IPS DF 4.7 (cell line): ENCODE results near the gene CYB561A3.

Experiments used
- DNase-seq: peaks from one replicate; pipeline ENCODE4 v3.0.0-alpha.2; 2013; ENCODE audit warnings: low spot score; ENCODE audit errors: extremely low read depth

CYB561A3 gene

DNA sequence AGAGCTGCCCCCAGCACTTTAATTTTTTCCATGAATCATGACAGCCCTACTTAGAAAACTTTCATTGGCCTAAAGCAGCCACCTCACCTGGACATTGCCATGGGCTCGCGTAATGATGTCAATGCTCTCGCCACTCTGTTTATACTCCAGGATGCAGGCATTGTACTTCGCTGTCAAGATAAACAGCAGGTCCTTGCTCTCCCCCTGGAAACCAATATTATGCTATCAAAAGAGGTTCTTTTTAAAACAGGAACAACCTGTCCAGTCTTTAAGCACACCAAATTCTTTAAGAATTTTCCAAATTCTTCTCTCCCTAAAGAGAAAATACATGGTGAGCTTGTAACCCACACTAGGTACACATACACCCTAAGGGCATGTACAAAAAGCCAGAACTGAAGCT lies 31.8 kb downstream of the CYB561A3 start:
- no peak for DNase-seq

DNA sequence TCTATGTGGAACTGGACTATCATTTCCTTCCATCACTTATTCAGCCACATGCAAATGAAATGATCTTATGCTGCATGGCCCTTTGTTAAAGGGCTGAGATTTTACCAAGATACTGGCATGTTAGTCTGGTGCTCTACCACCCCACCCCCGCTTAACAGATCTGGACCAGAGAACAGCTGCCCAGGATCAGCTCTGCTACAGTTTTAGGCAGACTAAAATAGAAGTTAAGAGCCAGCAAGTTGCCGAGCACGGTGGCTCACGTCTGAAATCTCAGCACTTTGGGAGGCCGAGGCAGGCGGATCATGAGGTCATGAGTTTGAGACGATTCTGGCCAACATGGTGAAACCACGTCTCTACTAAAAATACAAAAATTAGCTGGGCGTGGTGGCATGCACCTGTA lies 33.3 kb downstream of the CYB561A3 start:
- no peak for DNase-seq

DNA sequence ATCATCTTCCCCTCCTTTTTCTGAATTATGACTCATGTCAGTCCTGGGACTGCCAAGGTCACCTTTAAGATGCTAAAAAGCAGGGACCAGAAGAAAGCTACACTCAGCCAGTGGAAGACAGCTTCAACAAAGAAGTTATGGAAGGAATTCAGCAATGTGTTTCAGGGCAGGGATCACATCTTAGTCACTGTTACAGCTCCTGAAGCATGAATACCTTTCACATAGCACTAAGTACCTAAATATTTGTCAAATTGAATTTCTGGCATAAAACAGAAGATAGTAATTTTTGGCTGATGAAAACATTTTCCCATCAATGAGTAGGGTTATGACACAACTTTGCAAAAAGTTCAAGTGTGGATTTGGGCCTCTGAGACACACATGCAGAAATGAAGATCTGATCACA lies 34.0 kb downstream of the CYB561A3 start:
- no peak for DNase-seq

DNA sequence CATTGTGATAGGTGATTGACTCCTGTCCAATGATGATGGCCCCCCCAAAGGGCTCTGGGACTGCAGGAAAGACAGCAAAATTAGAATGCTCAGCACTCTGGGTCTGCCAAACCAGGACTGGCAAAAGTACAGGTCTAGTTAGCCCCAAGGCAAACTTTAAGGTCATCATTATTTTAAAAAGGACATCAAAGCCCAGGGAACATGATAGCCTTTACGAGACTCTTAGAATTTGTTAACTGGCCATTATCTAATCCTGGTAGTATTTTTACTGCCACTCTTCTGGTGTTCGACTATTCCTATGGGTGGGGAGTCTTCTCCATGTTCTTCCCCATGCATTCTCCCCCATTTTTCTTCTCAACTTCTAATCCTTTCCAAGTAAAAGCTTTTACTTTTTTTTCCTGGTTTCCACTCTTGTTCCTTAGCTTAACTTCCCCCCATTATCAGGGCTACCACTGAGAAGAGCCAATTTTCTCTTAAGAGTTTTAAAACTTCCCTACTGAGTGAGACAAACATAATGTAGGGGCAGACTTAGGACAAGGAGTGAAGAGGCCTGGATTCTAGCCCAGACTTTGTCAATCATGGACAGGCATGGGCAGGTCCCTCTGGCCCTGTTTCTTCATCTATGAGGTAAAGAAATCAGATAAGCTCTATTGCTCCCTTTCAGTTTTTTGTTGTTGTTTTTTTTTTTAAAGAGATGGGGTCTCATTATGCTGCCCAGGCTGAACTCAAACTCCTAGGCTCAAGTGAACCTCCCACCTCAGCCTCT lies 35.9 kb downstream of the CYB561A3 start:
- DNase-seq, result no peak

DNA sequence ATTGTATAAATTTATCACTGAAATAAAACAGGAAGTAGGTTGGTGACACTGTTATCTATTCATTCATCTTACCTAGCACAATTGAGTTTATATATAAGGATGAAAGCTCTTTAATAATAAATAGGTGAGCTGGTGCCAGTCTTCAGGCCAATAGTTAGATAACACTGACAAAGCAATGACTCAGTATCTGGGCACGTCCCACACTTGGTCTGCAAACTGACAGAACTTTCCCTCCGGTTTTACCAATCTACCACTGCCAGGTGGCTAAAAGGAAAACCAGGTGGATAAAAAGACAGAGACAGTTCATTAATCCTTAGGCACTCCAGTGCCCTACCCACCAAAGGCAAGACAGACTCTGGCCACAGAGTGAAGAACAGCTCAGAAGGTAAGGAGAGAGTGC lies 46.4 kb downstream of the CYB561A3 start:
- DNase-seq, result no peak

DNA sequence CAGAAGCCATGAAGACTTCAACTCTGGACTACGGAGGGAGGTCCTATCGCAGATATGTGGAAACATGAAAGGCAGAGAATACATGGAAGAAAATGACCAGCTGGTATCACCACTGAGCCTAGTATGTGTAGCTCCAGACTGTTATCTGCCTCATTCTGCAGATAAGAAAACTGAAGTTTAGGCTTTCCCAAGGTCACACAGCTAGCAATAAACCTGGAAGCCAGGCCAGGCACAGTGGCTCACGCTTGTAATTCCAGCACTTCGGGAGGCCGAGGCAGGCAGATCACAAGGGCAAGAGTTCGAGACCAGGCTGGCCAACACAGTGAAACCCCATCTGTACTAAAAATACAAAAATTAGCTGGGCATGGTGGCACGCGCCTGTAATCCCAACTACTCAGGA lies 50.9 kb downstream of the CYB561A3 start:
- DNase-seq, result no peak

DNA sequence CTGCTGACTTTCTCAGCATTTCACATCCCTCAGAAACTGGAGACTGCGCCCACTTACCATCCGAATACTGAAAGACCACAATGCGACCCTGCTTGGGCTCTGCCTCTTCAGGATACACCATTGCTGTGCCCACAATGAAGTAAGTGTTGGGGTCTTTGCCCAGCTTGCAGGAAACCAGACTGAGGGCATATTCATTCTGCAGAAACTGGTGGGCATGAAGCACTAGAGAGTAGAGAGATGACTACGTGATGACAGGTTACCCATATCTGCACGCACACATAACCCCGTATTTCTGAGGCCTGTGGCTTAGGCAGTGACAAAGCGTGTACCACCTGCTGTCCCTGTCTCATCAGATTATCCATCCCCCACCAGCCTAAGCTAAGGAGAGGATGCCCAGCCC lies 51.9 kb downstream of the CYB561A3 start:
- no peak for DNase-seq

DNA sequence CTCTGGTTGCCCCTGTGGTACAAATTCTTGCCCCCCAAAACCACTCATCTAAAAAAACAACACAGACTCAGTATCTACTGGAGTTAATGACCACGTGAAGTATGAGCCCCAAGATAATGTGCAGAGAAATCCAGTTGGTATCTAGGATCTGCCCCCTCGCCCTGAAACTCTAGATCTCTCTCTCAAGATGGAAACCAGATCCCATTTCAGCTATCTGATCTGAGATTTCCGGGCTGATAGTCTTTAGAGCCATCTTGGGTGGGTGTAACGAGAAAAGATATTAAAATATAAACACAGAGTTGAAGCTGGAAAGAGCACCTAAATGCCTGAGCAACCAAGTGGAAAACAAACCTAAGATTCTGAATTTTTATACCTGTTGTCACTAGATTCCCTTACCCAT lies 52.5 kb downstream of the CYB561A3 start:
- no peak for DNase-seq

DNA sequence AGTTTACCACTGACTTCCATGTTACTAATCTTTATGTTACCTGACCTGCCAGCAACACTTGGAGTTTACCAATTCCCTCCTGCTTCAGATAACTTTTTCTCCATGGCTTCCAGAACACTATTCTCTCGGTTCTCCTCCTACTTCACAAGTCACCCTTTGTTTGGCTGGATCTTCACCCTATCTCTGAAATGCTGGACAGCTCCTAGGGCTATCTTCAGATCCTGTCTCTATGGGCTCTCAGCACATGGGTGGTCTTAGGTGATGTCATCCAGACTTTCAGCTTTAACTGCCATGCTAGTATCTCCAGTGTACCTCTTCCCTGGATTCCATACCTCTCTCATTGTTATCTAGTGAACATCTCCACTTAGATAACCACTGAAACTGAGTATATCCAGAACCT lies 54.3 kb downstream of the CYB561A3 start:
- no peak for DNase-seq

DNA sequence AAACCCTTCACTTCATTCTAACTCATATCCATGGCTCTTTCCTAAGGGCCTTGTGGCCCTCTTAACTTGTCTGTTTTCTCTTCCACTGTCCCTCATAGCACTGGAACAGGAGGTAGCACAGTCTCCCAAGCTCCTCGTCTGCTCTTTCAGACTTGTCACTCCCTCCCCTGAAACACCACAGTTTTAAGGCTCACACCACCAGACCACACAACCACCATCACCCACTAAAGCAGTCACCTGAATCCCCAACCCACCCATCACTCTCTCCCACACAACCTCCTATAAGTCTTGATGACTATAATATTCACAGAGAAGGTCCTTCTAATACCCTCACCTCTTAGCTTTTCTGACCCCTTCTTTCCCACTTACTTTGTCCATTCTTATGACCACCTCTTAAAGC lies 55.5 kb downstream of the CYB561A3 start:
- no peak for DNase-seq

DNA sequence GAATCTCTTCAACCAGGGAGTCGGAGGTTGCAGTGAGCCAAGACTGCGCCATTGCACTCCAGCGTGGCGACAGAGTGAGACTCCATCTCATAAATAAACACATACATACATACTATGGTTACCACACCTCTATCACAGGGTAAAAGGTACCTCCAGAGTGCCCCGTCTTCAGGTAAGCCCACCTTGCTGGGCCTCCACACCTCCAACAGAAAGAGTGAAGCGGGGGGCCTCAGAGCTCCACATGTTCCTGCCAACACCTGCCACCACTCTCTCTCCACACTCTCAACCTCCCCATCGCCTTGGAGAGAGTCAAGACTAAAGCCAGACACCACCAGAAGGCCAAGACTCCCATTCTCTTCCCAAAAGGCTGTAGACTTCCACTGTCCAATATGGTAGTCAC lies 56.3 kb downstream of the CYB561A3 start:
- no peak for DNase-seq

DNA sequence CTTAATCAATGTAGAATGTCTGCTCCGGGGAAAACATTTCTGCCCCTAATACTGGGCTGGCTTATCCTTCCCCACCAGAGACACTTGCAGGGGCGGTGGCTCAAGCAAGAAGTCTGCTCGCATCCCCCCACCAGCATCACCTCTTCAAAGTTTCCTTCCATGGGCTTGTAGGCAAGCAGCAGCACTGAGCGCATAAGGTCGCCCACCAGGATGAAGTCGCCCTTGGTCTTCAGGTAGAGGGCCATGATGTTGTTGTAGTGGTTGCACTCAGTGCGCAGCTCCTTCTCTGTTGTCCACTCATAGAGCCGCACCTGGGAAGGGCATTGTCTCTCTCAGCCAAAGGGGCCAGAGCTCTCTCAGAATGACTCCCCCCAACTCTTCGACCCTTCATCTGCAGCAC lies 58.0 kb downstream of the CYB561A3 start:
- DNase-seq, result no peak

DNA sequence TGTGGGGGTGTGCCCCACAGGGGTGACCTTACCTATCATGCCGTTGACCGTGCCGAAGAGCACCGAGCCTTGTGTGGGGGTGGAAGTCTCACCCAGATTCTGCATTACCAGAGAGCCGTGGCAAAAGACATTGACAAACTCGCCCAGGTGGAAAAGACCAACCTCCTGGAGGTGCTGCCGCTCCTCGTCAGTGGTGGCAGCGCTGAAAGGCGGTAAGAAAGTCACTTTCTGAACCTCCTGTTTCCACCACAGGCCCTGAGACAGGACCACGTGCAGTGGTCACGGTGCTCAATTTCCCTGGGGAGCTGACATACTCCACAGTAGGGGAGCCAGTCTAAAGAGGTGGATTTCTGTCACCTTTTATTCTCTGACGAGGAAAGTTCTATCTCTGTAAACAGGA lies 59.1 kb downstream of the CYB561A3 start:
- DNase-seq, result no peak
